NCI-H2029 treated with DMSO at 0.1 percent for 48 hours (cell line): Measurements from ENCODE around the gene LDB2.
"Not testable (repeated sequence)": the region's sequence is repeated elsewhere in the genome, so short reads cannot be mapped to it uniquely, and the experiment has no call there.

Experiments used
- DNase-seq: peaks from one replicate; lab custom pipeline; 2025; lab: John Stamatoyannopoulos, UW

Gene LDB2

DNA sequence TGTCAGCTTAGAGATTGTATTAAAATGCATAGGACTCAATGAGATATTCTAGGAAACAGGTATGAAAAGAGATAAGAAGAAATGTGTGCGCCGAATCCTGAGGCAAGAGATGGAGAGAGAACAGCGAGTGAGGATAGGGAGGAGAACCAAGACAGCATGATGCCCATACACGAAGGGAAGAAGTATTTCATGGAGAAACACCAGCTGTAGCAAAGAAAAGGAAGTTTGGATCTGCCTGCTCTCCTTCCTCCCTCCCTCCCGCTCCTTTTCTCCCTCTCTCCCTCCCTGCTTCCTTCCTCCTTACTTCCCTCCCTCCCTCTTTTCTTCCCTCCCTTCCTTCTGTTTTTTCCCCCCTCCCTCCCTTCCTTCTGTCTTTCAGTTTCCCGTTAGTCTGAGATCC is 353.6 kb downstream of the LDB2 start:
- no peak for DNase-seq

DNA sequence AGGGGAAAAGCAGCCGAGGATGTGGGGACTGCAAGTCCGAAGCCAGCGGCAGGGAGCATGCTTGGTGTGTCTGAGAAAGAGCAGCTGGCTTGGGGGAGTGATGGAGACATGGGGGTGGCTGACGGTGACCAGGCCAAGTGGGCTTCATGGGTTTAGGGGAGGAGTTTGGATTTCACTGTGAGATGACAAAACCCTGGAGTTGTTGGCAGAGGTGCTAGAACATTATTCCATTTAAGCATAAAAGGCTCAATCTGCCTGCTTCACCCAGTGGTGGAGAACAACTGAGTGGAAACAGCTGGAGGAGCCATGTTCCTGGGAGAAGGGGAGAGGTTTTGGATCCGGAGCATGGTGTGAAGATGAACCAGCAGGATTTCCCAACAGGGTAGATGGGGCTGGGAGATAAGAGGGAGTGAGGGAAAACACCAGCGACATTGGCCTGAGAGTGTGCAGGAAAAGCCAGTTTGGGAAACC is 354.2 kb downstream of the LDB2 start:
- no peak for DNase-seq

GRCh38 chr4:16537926-16538325 is 360.5 kb downstream of the LDB2 start:
- DNase-seq, result no peak

DNA sequence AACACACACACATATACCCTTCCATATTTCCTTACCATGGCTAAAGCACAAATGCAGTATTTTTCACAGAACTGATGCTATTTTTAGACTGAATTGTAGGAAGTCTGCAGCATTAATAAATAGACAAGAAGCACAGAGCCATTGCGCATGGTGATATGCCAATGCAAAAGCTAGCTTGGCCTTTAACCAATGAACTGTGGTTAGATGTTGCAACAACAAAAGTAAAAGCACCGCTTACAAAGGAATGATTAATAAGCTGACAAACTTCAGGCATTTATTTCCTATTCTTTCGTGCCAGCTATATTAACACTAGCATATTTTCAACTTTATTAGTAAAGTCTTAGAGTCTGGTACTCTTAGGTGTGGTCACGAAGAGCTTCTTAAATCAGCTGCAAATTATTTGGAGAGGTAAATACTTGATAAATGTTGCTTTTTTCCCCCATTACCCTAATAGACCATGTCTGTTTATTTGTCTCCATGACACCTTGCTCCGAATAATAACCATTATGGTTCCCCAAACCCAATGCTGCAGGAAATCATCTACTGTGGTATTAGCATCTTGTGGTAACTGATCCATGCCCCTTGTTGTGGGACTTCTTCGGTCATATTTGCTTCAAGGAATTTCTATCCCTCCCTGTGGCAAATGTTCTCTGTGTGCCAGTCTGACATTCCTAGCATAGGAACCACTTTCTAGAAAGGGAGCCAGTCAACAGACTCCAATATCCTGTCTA is 366.0 kb downstream of the LDB2 start:
- DNase-seq, result no peak

DNA sequence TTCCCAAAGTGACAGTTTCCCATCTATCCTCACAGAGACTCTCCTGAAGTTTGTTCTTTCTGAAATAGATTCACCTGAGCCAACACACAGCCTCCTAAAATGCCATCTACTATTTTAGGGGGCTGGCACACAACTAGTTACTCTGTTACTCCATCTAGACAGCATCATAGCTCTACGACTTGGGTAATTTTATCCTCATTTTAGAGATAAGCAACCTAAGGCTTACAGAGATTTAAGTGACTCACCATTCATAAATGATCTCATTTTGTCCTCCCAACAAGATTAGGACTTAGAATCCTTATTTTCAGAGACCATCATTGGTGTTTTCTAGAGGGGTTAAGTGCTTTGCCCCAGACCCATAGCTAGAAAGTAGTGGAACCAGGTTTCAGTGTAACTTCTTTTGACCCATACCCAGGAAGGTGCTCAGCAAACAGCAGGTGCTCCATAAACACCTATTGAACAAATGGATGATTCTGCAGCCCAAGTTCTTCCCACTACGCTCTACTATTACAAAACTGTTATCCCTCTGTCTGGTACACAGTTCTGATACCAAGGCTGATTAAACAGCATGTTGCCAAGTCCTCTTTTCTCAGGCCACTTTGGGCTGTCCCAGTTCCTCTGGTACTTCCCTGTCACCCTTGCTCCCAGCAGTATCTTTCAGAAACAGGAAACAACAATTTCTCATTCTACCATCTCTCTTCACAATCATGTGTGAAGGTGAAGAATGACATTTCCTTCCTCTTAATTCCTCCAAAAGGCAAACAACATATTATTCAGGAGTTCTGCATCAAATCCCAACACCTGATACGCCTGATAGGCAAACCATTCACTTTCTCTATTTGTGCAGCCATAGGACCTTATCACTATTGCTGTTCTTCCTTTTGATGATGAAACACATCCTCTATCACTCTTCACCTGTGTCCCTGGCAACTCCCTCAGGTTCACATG is 367.5 kb downstream of the LDB2 start:
- DNase-seq, result no peak

- no peak for DNase-seq
Measured at GRCh38 chr4:16524911-16525554, 373.4 kb downstream of the LDB2 start.

GRCh38 chr4:16524406-16524805 is 374.0 kb downstream of the LDB2 start:
- DNase-seq, result no peak

- not testable (repeated sequence) for DNase-seq
Measured at GRCh38 chr4:16523526-16523925, 374.9 kb downstream of the LDB2 start.

GRCh38 chr4:16521156-16521915 is 377.1 kb downstream of the LDB2 start:
- DNase-seq, result no peak

GRCh38 chr4:16516796-16517439 is 381.5 kb downstream of the LDB2 start:
- no peak for DNase-seq

DNA sequence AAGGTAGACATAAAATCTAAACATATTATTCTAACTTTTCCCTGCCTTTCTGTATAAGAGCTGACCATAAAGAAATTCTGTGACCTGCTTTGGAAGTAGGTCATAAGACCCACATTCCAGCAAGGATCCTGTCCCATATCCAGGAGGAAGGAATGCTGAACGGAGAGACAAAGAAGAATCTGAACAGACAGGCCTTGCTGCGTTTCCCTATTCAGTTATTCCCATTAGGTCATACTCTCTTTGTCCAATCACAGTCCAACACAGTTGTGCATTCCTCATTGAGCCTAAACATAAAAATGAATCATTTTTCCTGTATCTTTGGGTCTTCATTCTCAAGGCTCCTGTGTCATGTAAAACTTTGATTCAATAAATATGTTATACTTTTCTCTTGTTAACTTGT is 384.6 kb downstream of the LDB2 start:
- no peak for DNase-seq

DNA sequence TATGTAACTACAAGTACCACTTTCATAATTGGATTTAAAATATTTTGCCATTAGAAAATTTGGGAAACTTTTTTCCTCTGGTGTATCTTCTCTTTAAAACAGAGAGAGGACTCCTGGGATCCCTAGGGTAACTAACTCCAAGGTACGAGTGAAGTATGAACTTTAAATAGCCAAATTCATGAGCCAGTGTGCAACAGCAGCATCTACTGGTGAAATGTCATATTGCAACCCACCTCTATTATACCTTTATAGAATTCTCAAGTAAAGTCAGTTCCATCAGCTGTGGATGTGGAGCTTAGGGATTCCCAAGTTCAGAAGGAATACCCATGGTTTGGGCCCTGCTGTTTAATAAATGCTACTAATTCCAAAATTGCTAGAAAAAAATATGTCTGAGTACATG is 389.5 kb downstream of the LDB2 start:
- DNase-seq, result no peak

DNA sequence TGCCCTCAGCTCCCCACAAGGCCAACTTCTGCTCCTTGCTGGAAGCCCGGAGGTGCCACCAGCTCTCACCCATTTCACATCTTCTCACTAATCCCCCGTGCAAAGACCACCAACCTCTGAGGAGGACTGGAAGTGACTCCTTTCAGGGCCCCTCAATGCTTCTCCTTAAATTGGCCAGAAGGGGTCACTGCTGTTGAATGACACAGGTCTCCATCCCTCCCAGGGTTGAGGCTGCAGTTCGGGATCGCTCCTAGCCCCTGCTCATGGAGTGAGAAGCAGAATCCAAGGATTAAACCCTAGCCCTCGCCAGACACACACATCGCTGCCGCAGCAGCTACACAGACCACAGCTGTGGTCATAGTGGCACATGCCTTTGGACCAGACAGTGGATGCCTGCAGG is 392.7 kb downstream of the LDB2 start:
- DNase-seq, result no peak

DNA sequence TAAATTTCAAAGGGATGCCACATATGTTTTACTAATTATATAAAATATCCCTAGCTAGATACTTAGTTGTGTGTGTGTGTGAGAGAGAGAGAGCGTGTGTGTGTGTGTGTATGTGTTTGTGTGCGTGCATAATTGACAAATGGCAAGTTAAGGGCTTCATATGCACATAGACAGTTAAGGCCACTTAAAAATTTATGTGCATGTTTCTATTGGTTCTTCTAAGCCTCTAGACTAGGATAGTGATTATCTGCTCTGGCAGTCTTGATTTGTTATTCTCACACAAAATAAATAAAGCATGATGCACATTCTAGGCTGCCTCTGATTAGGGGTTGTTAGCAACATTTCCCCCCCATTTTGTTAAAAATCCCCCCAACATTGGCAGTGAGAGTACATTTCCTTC is 393.2 kb downstream of the LDB2 start:
- no peak for DNase-seq

DNA sequence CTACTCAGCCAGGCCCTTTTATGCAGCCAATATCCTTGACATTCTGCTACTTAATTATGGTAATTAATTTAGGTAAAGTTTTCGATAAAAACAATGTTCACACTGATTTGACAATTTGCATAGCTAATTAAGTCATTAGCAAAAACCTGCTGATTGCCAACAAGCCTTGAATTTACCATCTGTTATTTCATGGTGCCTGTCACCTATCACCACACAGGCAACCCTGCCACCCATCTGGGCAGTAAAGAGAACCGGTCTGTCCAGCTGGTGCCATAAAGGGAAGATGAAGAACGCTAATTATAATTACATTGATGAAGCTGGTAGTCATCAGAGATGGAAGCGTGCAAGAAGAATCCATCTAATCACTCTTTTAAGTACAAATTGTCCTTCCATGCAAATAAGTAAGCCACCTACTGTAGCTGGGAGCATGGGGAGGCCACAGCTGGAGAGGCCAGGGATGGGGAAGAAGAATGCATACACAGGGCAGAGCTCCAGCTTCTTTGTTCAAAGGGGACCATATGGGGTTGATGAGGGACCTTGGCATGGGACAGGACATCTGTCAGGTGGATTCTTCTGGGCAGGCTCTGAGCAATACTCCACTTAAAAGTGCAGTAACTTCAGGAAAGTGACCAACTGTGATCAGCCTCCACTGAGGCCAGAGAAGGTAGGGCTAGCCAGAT is 394.9 kb downstream of the LDB2 start:
- no peak for DNase-seq

- DNase-seq, result no peak
Measured at GRCh38 chr4:16498978-16499377, 399.5 kb downstream of the LDB2 start.

DNA sequence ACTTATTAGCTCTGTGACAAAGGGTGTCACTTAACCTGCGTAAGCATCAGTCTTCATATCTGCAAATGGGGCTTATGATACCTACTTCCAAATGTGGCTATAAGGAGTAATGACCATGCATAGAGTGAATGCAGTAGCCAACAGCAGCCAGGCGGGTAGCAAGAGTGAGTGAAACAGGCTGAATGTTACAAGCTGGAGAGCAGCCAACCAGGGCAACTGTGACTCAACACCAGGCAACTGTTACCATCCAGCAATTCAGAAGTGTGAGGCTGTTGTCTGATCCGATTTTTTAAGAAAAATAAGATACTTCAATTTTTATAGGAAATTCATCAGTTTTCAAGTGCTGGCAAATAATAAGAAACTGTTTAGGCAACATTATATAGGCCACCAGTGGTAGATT is 401.9 kb downstream of the LDB2 start:
- DNase-seq, result no peak

DNA sequence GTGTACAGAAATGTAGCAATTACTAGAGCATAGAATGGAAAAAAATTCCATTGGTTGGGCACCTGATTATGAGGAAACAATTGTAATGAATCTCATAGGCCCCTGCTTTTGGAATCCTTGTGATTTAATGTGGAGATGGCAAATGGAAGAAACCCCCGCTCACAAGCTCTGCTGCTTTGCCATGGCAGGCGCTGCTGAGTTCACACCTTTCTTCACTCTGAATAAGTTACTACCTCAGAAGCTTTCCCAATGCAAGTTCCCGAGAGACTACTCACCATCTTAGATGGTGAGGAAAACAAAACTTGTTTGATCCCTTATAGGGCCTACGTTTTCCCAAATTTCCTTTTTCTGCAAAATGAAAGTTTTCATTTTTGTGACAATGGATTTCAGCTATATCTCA is 405.6 kb downstream of the LDB2 start:
- no peak for DNase-seq

- no peak for DNase-seq
Measured at GRCh38 chr4:16489226-16489625, 409.2 kb downstream of the LDB2 start.

GRCh38 chr4:16488084-16488483 is 410.4 kb downstream of the LDB2 start:
- no peak for DNase-seq

GRCh38 chr4:16484711-16485110 is 413.7 kb downstream of the LDB2 start:
- no peak for DNase-seq
